Measurements from ENCODE around the gene SLC25A3.
"Not testable (repeated sequence)": the region's sequence is repeated elsewhere in the genome, so short reads cannot be mapped to it uniquely, and the experiment has no call there.

SLC25A3 gene

DNA sequence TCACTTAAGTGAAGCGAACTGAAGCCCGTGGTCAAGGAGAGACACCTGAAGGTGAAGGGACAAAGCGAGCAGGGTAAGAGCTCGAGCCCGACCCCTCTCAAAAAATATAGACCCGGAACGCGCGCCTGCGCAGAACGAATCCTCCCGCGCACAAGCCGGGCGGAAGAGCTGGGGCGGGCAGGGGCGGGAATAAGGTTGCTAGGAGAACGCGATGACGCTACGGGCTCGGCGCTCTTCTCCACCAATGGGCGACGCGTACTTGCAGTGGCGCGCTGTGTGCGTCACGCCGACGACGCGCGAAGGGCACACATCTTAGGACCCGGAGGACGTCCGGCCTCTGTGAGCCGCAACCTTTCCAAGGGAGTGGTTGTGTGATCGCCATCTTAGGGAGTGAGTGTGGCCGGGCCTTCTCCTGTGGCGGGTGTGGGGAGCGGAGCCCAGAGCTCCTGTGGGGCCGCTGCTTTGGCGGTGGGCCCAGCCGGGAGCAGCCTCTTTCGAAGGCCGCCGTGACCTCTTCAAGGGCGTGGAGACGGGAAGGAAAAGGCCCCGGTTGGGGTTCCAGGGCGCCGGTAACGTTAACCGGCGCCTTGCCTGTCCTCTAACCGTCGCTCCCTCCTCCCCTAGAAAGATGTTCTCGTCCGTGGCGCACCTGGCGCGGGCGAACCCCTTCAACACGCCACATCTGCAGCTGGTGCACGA is at the start of gene SLC25A3:
Gene SLC25A3, plus strand, starts transcription at position 336 of the 699 bp plus-strand sequence. Its CDS starts 293 bp downstream, at position 629.
- peak; percentile 87 for DNase-seq

- DNase-seq: no peak
Measured at GRCh38 chr12:98543701-98544100, 49.8 kb upstream of the SLC25A3 start.

- DNase-seq: no peak
Measured at GRCh38 chr12:98544751-98545150, 48.7 kb upstream of the SLC25A3 start.

GRCh38 chr12:98549371-98550110 is 43.9 kb upstream of the SLC25A3 start:
- DNase-seq: no peak

GRCh38 chr12:98551787-98552186 is 41.7 kb upstream of the SLC25A3 start:
- no peak for DNase-seq

DNA sequence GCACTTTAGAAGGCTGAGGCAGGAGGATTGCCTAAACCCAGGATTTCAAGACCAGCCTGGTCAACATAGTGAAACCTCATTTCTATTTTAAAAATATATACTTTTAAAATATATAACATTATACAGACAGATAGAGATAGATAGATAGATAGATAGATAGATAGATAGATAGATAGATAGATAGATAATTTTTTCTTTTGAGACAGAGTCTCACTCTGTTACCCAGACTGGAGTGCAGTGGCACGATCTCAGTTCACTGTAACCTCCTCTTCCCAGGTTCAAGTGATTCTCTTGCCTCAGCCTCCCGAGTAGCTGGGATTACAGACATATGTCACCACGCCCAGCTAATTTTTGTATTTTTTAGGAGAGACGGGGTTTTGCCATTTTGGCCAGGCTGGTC is 35.4 kb upstream of the SLC25A3 start:
- not testable (repeated sequence) for DNase-seq

DNA sequence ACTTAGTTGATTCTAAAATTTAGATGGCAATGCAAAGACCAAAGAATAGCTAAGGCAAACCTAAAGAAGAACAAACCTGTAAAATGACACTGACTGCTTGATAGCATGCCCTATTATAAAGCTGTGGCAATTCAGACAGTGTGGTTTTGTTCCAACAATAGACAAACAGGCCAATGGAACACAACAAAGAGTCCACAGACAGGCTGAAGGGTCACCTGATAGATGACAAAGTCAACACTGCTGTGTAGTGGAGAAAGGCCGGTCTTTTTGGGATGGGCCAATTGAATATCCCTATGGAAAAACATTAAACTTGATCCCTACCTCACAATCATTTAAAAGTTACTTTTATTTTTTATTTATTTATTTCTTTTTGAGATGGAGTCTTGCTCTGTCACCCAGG is 33.8 kb upstream of the SLC25A3 start:
- no peak for DNase-seq

DNA sequence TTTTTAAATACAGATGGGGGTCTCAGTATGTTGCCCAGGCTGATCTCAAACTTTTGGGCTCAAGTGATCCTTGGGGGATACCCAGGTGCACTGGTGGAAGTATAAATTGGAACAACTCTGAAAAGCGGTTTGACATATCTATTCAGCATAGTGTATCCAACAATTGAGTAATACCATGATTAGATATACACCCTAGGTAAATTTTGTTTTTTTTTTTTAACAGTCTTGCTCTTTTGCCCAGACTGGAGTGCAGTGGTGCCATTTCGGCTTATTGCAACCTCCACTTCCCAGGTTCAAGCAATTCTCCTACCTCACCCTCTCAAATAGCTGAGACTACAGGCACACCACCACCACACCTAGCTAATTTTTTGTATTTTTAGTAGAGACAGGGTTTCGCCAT is 31.6 kb upstream of the SLC25A3 start:
- no peak for DNase-seq

DNA sequence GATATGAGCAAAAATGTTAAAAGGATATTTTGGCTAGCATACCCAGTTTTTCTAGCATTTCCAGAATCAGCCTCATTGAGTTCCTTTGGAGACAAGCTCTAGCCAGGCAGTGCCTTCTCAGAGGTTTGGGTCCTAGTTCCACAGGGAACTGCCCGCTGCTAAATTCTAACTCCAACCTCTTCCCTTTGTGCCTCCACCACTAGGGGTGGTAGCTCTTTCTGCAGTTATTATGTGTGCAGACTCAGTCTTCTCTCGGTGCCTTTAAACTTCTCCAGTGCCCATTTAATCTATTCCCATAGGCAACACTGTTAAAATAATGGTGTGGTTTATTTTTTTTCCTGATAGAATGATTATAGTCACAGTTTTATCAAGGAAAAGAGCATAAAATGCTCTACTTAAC is 21.5 kb upstream of the SLC25A3 start:
- no peak for DNase-seq

- DNase-seq: no peak
Measured at GRCh38 chr12:98574110-98574509, 19.4 kb upstream of the SLC25A3 start.

DNA sequence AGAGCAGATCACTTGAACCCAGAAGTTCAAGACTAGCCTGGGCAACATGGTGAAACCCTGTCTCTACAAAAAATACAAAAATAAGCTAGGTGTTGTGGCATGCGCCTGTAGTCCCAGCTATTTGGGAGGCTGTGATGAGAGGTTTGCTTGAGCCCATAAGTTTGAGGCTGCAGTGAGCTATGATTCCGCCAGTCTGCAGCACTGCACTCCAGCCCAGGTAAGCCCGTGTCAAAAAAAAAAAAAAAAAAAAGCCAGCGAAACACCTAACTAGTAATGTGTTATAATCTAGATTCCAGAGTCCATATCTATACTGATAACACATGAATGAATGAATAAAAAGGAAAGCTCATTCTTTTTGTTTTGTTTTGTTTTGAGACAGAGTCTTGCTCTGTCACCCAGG is 18.5 kb upstream of the SLC25A3 start:
- no peak for DNase-seq

GRCh38 chr12:98576795-98577194 is 16.7 kb upstream of the SLC25A3 start:
- DNase-seq: not testable (repeated sequence)

DNA sequence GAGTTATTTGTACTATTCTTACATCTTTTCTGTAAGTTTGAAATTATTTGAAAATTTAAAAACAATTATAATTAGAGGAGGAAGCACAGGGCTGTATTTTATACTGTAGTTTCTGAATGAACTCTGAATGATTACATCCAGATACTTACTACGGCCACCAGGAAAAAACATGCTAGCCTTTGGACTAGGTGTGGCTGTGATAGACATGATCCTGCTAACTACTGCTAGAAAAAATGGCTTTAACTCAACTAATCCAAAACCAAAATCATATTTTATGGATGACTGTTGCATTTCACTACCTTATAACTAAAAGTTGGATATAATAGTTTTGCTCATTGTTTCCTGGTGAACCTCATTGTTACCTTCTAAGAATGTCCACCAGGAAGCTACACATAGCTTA is 15.1 kb upstream of the SLC25A3 start:
- DNase-seq: no peak

GRCh38 chr12:98578821-98579220 is 14.7 kb upstream of the SLC25A3 start:
- DNase-seq: no peak

GRCh38 chr12:98579347-98579746 is 14.1 kb upstream of the SLC25A3 start:
- DNase-seq: no peak

DNA sequence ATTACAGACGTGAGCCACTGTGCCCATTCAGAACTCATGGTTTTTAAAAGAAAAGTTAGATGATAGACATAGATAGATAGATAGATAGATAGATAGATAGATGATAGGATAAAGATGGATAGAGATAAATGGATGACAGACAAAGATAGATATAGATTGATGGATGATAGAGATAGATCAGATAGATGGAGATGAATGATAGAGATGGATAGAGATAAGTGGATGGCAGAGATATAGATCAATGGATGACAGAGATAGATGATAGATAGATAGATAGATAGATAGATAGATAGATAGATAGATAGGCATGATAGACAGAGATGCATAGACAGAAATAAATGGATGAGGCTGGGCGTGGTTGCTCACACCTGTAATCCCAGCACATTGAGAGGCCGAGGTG is 13.7 kb upstream of the SLC25A3 start:
- no peak for DNase-seq

- DNase-seq: no peak
Measured at GRCh38 chr12:98580695-98581094, 12.8 kb upstream of the SLC25A3 start.

DNA sequence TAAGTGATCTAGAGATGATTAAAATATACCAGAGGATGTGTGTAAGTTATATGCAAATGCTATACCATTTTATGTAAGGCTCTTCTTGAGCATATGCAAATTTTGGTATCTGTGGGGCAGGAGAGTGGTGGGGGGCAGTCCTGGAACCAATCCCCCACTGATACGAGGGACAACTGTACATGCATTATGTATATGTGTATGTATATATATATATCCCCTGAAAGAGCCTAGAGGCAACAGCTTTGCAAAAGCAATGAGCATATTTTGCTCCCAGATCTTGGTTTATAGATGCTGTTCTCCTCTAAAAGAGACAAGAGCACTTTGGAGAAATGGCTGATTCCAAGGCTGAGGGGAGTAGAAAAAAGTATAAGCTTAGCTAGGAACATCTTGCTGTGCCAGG is 12.4 kb upstream of the SLC25A3 start:
- DNase-seq: no peak

GRCh38 chr12:98582093-98582492 is 11.4 kb upstream of the SLC25A3 start:
- no peak for DNase-seq

DNA sequence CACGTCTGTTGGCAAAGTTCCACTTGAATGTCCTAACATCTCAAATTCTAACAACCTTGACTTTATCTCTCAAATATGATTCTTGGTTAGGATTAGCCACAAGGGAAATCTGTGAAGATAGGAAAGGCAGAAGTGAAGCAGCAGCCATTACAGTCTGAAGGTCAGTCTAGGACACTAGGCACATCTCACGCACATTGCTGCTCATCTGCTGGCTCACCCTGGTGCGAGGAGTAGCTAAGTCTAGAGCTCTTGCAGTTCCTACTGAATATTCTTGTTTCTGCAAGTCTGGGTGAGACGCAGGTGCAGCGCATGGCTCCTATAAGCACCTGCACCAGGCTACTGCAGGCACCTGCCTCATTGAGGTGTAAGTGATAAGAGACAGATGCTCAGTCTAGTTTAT is 6.4 kb upstream of the SLC25A3 start:
- DNase-seq: peak; percentile 94

DNA sequence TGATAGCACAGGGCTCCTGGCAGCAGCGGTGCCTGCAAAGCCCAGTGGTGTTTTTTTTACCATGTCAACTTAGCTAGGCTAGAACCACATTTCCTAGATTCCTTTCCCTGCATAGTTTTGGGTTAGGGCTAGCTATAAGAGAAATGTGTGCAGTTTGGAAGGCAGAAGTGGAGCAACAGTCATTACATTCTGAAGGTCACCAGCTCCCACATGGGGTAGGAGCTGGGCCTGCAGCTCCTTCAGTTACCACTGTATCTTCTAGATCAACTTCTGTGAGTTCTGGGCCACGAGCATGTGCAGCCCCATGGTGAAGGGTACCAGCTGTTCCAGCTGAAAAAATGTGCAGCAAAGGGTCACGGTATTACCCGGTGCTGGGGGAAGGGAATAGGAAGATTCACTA is 2.3 kb upstream of the SLC25A3 start:
- no peak for DNase-seq

DNA sequence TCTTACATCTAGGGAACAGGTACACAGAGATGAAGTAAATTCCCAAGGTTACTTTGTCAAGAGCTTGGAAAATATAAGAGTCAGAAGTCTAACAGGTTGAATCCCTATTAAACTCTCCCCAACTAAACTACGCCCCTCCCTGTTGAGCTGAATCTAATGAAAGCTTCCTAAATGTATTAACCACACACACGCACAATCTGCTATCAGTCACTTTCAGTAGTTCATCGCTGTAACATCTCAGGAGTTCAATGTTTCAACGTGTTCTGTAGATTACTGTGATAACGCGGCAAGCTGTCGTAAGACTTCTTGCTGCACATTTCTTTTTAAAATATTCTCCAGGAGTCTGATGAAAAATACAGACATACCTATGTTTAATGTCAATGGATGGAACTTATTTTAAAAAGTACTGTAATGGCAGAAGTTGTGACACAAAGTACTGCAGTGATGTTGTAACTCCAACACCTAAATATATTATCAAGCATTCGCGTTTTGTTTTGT is 612 bp upstream of the SLC25A3 start:
- DNase-seq: no peak

DNA sequence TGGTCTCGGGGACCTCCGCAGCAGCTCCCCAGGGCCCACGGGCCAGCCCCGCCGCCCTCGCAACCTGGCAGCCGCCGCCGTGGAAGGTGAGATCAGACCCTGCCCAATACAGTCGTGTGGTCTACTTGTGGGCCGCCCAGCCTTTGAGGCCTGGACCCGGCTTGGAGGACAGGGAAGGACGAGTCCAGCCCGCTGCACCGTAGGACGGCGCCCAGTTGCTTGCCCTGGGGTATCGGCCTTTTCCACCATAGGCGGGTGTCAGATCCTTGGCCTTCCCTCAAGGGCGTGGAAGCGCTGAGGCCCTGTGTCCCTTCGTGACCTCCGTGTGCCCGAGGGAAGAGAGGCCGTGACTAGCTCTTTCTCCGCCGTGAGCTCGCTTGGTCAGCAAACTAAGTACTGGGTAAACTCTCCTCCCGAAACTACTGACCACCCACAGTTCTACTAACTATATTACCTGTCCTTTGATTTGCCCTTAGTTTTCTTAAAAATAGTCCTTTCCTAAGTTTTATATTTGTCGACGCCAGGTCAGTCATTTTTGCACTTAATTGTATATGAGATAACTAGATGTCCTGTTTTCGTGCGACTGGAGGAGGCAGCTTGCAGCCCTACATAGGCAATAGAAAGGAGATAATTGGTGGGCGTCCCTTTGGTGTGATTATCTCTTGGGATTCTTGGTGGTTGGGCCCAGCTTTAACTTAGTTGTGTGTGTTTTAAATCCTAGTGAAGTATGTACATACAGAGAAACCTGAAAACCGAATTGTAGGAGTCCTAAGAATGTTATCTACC is 757 bp downstream of the SLC25A3 start:
- DNase-seq: no peak

Data from NCI-H187 treated with DMSO at 0.1 percent for 48 hours (cell line).